VCaP (cell line): ENCODE measurements around the gene CENPS.

Source experiments
- H3K27ac ChIP-seq: fragments of 450-650 bp; 2 replicates; pipeline ENCODE4 v1.5.1; 2017
- CTCF ChIP-seq: fragments of 450-650 bp; conservative IDR thresholded peaks from 2 replicates; pipeline ENCODE4 v1.5.1; 2017; ENCODE audit warnings: mild to moderate bottlenecking, moderate library complexity

CENPS gene

GRCh38 chr1:10388387-10388715 lies 41.9 kb upstream of the CENPS start:
- TF ChIP-seq CTCF: no peak
- no peak overlapping the region for H3K27ac ChIP-seq

DNA sequence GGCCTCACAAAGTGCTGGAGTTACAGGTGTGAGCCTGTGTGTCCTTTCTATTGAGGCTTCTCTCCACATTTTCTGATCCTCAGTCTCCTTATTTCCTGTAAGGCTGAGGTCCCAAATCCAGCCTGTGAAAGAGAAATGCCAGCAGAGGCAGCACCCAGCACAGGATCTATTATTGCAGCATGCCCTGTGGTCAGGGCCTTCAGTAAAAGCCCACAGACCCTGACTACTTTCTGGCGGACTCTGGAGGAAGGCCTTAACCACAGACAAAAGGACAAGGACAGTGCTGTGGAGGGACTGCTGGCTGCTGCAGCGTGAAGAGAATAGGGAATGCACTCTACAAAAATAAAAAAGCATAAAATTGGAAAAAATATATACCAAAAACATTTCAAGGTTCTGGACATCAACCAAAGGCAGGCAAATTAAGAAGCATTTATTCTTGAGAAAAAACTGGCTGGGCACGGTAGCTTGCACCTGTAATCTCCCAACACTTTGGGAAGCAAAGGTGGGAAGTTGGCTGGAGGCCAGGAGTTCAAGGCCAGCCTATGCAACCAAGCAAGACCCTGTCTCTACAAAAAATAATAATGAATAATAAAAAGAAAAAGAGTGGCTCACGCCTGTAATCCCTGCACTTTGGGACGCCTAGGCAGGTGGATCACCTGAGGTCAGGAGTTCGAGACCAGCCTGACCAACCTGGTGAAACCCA lies 40.8 kb upstream of the CENPS start:
- H3K27ac ChIP-seq: no peak overlapping the region
- TF ChIP-seq CTCF: no peak

- no peak for TF ChIP-seq CTCF
- H3K27ac ChIP-seq: no peak overlapping the region
Measured at GRCh38 chr1:10396870-10397269, 33.4 kb upstream of the CENPS start.

GRCh38 chr1:10398278-10398733 lies 31.9 kb upstream of the CENPS start:
- peak overlapping the region; percentile 93 for H3K27ac ChIP-seq

GRCh38 chr1:10398734-10399443 lies 31.3 kb upstream of the CENPS start, which contains the start of gene PGD:
PGD (plus strand) TSS chr1:10399064; CDS start chr1:10399118, 54 bp downstream.
- TF ChIP-seq CTCF: no peak; the same call in 1 of the 2 replicates
- peak within 1 kb of the TSS; percentile 93 for H3K27ac ChIP-seq

More at GRCh38 chr1:10398278-10398733, 31.9 kb upstream of the CENPS start:
- TF ChIP-seq CTCF: no peak

GRCh38 chr1:10399444-10399941 lies 30.7 kb upstream of the CENPS start:
- no peak for TF ChIP-seq CTCF
- H3K27ac ChIP-seq: peak overlapping the region; percentile 93

GRCh38 chr1:10400013-10400412 lies 30.2 kb upstream of the CENPS start:
- peak overlapping the region; percentile 93 for H3K27ac ChIP-seq
- no peak for TF ChIP-seq CTCF
